SIG-M5 (cell line): ENCODE data around the gene DERA.
"Not testable (repeated sequence)": the region's sequence is repeated elsewhere in the genome, so short reads cannot be mapped to it uniquely, and the experiment has no call there.

Experiments
- DNase-seq: peaks from one replicate; lab custom pipeline; 2025; lab: John Stamatoyannopoulos, UW

The DERA gene

DNA sequence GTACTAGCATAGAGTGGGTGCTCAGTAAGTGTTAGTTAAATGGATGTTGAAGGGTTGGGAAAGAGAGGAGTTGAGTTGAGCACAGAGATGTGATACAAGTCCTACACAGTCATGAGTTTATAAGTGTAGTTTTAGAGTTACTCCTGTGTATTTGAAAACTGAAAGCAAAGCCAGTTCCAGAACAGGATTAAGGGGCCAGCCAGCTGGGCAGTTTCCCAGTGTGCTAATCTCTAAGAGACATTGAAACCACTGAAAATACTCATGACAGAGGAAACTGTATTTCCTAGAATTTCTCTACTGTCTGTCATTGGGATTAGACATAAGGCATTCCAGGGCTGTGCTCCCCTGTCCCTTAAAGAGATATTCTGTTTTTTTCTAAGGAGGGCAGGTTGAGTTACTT lies 101.0 kb downstream of the DERA start:
- DNase-seq: no peak

DNA sequence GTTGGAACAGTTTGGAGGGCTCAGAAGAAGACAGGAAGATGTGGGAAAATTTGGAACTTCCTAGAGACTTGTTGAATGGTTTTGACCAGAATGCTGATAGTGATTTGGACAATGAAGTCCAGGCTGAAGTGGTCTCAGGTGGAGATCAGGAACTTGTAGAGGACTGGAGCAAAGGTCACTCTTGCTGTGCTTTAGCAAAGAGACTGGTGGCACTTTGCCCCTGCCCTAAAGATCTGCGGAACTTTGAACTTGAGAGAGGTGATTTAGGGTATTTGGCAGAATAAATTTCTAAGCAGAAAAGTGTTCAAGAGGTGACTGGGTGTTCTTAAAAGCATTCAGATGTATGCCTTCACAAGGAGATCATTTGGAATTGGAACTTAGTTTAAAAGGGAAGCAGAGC lies 102.6 kb downstream of the DERA start:
- not testable (repeated sequence) for DNase-seq

DNA sequence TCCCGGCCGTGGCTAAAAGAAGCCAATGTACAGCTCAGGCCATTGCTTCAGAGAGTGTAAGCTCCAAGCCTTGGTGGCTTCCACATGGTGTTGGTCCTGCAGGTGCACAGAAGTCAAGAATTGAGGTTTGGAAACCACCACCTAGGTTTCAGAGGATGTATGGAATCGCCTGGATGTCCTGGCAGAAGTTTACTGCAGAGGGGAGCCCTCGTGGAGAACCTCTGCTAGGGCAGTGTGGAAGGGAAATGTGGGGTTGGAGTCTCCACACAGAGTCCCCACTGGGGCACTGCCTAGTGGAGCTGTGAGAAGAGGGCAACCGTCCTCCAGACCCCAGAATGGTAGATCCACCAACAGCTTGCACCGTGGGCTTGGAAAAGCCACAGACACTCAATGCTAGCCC lies 103.3 kb downstream of the DERA start:
- DNase-seq: not testable (repeated sequence)

DNA sequence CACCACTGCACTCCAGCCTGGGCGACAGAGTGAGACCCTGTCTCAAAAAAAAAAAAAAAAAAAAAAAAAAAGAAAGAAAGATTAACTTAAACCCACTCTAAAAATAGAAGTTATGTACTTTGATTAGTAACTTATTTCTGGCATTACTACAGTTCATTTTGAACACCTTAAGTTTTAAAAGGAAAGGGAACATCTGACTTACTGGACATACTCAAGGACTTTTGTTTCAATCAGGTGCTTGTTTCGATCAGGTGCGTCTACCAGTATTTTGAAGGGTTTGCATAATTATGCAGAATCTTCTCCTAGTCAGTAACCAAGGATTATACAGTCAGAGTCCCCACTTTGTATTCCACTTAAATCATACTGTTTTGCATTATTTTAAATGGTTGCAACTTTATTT lies 105.6 kb downstream of the DERA start:
- no peak for DNase-seq

DNA sequence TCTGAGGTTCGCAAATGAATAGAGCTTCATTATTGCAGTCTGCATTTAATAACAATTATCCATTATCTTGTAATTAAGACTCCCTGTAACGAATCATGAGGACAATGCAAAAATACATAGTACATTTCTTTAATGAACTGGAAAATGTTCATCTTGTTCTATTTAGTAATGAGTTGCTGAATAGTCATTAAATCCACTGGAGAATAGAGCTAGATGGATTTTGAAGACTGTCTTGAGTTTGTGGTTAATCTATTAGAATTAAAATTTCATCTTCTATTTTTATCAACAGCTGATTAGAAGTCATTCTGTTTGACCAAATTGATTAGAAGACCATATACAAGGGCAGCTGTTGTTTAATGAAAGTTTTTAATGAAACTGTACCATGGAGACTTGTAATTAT lies 107.2 kb downstream of the DERA start:
- no peak for DNase-seq

DNA sequence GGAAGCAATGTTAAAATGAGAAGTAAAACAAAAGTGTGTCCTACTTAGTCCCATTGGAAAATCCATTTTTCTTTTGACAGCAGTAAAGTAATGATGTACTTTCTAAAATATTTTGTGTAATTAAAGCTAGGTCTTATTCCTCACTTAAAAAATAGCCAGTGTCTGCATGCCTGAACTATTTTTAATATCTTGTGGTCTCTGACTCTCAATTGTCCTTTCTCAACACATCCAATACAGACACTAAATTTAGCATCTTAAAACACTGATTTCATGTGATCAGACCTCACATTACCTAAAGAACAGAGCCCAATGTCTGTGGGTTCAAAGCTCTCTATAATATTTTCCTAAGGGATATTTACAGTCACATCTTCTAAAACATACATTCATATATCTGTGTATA lies 108.0 kb downstream of the DERA start:
- DNase-seq: no peak

DNA sequence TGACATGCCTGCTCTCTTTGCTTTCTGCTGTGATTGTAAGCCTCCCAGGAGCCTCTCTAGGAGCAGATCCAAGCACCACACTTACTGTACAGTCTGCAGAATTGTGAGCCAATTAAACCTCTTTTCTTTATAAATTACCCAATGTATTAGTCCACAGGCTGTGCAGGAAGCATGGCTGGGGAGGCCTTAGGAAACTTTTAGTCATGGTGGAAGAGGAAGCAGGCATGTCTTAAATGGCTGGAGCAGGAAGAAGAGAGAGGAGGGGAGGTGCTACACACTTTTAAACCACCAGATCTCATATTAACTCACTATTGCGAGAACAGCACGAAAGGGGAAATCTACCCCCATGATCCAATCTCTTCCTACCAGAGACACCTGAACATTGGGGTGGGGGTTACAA lies 108.9 kb downstream of the DERA start:
- no peak for DNase-seq

DNA sequence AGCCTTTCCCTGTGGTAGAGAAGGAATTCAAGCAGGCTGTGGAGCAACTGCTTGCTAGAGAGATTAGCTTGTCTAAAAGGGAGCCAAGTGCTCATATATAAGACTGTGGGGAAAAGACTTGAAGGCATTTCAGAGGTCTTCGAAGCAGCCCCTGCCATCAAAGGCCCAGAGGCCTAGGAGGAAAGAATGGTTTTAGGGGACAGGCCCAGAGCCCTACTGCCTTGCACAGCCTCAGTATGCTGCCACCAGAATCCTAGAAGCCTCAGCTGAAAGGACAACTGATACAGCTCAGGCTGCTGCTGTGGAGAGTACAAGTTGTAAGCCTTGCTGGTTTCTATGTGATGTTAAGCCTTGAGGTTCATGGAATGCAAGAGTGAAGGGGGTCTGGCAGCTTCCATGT lies 109.9 kb downstream of the DERA start:
- DNase-seq: no peak

- DNase-seq: no peak
Measured at GRCh38 chr12:16021676-16022075, 110.5 kb downstream of the DERA start.

DNA sequence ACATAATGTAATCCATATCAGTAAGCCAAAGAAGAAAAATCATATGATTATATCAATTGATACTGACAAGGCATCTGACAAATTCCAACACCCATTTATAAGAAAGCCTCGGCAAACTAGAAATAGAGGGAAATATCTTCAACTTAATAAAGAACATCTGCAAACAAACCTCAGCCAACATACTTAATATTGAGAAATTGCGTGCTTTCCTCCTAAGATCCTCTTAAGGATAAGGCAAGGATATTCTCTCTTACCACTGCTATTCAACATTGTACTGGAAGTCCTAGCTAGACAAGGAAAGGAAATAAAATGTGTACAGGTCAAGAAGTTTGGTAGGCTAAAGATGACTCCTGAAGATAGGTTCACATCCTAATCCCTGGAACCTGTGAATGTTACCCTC lies 115.9 kb downstream of the DERA start:
- no peak for DNase-seq

DNA sequence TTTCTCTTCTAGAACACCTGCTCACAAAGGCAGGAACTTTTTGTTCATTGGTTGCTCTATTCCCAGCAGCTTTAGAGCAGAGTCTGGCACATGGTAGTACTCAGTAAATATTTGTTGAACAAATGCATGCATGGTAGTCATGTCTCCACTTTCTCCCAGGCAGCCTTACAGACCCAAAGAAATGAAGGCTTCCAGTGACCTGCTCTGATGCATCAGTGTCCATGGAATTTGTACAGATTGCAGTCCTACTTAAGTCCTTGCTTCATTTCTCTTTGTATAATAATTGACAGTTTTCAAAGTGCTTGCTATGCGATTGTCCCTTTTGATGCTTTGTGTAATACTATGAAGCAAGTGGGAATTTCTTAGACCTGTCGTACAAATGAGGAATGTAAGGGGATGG lies 119.6 kb downstream of the DERA start:
- no peak for DNase-seq

- DNase-seq: no peak
Measured at GRCh38 chr12:16034136-16034817, 123.1 kb downstream of the DERA start.

DNA sequence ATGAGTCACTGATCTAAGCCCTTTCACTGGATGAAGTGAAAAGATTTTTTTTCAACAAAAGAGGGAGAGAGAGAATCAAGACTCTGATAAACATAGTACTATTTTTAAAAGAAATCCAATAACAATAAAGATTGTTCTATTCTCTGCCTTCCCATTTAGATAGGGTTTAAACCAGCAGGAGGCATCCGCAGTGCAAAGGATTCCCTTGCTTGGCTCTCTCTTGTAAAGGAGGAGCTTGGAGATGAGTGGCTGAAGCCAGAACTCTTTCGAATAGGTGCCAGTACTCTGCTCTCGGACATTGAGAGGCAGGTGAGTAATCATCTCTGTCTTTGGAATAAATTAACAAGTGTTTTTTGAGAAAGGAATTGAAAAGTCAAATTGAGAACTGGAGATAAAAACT lies 124.9 kb downstream of the DERA start:
- DNase-seq: no peak

DNA sequence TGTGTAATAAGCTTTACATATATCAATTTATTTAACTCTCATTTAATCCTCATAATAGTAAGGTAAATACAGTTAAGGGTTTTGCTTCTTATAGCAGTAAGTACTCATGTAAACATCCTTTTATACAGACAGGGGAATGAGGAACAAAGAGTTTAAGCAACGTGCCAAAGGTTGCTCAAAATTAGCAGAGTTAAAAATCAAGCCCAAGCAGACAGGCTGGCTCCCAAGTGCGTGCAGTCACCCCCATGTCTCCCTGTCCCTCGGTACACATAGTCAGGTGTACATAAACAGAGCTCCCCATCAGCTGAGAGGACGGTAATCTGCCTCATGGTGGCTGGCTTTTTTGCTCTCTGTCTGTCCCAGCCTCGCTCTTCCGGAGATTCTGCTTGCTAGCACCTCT lies 126.4 kb downstream of the DERA start:
- no peak for DNase-seq

DNA sequence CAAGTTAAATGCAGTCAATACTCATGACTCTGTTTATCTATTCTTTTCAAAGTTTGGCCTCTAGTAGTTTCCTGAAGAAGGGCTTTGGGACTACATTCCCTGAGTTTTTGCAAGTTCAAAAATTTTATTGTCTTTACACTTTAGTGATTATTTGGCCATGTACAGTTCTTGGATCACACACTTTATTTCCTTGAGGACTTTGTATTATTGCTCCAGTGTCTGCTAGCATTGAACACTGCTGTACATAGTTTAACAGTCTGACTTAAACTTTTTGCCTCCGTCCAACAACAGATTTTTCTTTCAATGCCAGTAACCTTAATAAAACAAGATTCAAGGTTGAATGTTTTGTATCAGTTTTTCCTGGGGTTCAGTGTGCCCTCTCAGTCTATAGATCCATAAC lies 132.3 kb downstream of the DERA start:
- no peak for DNase-seq

- no peak for DNase-seq
Measured at GRCh38 chr12:16046266-16046665, 135.1 kb downstream of the DERA start.

DNA sequence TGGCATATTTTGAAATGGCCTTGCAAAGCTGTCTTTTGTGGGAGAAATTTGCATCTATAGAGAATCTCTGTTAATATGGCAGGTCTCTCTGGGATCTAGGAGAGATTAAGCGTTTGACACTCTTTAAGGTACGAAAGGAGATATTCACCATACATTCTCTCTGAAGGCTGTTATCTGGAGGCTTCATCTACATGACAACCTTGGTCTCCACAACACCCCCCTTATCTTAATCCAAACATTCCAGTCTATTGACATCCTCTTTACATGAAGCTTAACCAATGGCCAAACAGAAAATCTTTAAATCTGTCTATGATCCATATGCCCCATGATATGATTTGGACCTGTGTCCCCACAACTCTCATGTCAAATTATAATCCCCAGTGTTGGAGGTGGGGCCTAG lies 137.4 kb downstream of the DERA start:
- DNase-seq: no peak

DNA sequence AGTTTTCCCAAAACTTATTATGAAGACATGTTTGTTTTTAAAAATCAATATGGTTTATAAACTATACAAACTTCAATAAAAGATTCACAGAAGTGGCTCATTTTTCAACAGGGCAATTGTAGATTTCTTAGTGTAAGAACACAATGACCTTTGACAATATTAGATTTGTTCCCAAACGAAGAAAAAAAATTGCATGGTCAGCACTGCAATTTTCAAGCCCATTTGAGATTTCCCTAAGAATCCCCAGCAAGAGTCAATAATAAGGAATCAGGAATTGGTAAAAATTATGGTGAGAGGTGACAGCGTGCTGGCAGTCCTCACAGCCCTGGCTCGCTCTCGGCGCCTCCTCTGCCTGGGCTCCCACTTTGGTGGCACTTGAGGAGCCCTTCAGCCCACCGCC lies 145.8 kb downstream of the DERA start:
- no peak for DNase-seq

- not testable (repeated sequence) for DNase-seq
Measured at GRCh38 chr12:16057351-16057751, 146.2 kb downstream of the DERA start.

GRCh38 chr12:16062611-16063010 lies 151.5 kb downstream of the DERA start:
- DNase-seq: peak; percentile 52

DNA sequence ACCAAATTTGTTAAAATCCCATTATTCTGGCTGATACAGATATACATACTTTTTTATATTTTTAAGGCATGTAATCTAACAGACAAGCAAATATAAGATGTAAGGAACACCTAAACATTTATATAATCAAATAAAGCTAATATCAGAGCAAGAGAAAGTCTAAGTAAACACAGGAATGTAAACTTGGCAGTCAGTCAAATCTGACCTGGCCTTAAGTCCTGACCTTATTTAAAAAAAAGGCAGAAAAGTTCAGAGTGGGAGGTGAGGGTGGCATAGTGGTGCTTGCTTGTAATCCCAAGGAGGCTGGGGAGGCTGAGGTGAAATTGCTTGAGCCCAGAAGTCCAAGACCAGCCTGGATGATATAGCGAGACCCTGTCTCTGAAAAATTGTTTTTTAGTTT lies 152.6 kb downstream of the DERA start:
- DNase-seq: no peak

DNA sequence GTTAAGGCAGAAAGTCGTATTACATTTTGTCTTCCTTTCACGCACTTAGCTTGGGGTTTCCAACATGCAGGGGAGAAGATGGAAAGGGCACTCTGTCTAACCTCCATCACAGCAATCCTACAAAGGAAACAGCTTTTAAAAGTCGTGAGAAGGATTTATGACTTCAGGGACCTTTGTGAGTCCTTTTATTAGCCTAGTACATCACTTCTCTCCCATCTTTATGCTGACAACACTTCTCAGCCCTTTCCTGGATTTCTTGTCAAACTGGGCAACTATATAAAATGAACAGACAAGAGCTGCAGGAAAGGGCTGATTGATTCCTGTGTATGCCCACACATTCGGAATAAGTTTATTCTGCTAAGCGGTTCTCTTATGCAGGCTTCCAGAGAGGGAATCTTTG lies 159.0 kb downstream of the DERA start:
- DNase-seq: no peak

DNA sequence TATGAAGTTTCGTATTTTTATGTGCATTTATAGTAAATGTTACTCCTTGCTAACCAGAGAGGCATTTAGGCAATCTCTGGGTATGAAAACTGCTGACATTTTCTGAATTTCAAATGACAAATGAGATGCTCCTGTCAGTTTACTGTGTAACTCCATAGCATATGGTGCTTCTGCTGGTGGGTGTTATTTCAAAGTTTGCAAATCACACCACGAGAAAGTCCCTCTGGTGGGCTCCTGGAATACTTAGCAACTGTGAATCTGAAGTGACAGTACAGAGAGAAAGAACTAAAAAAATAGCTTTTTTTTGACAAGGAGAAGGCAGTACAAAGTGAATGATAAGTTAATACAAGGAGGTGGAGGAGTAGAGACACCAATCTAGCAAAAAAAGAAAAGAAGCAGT lies 161.5 kb downstream of the DERA start:
- DNase-seq: no peak

DNA sequence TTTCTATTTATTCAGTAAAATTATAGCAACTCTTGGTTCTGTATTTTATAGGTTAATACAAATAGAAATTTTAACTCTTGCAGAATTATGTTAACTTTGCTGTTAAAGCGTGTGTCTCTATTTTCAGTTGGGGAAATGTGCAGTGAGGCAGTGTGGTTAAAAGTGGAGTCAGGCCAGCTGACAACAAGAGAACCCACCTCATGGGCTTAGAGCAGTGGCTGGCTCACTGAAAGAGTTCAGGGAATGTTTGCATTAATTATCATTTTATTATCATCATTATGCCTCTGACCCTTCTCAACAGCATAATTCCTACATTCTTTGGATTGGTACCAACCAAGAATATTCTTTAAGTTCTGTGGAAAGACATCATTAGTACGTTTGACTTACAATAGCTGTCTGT lies 163.8 kb downstream of the DERA start:
- DNase-seq: no peak

GRCh38 chr12:16075887-16076286 lies 164.8 kb downstream of the DERA start:
- DNase-seq: no peak
